ENCODE data around the gene ZSCAN10.
"Not testable (repeated sequence)": the region's sequence is repeated elsewhere in the genome, so short reads cannot be mapped to it uniquely, and the experiment has no call there.

ZSCAN10 gene

DNA sequence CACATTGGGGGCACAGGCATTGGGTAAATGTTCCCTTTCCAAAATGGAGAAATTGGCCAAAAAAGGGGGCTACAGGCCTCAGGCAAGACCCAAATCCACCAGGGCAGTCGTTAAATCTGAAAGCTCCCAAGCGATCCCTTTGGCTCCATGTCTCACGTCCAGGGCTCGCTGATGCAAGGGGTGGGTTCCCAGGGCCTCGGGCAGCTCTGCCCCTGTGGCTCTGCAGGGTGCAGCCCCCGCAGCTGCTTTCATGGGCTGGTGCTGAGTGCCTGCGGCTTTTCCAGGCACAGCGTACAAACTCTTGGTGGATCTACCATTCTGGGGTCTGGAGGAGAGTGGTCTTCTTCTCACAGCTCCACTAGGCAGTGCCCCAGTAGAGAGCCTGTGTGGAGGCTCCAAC, 15.7 kb downstream of the ZSCAN10 start:
- not testable (repeated sequence) for FAIRE-seq

- not testable (repeated sequence) for FAIRE-seq
Observed at GRCh38 chr16:3081957-3082356, 17.1 kb downstream of the ZSCAN10 start.

DNA sequence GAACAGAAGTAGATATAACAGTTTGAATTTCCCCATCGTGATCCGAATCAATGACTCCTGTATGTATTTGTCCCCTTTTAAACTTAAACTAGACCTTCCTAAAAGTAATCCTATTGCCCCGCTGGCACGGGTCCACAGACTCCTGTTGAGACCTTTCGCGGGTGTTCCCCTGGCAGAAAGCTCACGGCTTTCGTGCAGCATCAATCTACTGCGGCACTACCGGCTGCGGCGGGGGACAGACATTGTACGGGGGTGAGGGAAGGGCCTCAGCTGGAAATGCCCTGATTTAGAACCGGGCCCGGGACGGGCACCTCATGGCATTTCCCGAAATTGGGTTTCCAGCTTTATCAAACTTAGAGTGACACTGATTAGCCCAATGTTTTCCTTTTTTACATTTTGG, 19.1 kb downstream of the ZSCAN10 start:
- FAIRE-seq, result no peak

- FAIRE-seq, result no peak
Observed at GRCh38 chr16:3076577-3076976, 22.5 kb downstream of the ZSCAN10 start.

GRCh38 chr16:3075946-3076345, 23.1 kb downstream of the ZSCAN10 start:
- not testable (repeated sequence) for FAIRE-seq

DNA sequence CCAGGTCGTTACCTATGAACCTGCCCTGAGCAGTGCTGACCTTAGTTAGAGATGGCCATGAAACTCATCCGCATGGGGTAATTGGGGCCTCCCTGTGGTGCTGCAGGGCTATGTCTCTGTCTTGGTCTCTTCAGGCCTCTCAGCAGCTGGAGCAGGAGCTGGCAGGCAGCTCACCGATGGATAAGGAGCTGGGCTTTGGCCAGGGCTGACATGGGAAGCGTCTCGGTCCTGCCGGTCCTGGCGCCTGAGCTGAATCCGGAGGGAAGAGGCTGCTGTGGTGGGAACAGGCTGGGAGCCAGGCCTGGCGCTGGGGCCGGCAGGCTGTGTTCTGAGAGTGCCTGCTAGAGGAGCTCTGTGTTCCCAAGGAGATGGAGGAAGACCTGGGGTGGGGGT, 23.6 kb downstream of the ZSCAN10 start:
- FAIRE-seq, result no peak

DNA sequence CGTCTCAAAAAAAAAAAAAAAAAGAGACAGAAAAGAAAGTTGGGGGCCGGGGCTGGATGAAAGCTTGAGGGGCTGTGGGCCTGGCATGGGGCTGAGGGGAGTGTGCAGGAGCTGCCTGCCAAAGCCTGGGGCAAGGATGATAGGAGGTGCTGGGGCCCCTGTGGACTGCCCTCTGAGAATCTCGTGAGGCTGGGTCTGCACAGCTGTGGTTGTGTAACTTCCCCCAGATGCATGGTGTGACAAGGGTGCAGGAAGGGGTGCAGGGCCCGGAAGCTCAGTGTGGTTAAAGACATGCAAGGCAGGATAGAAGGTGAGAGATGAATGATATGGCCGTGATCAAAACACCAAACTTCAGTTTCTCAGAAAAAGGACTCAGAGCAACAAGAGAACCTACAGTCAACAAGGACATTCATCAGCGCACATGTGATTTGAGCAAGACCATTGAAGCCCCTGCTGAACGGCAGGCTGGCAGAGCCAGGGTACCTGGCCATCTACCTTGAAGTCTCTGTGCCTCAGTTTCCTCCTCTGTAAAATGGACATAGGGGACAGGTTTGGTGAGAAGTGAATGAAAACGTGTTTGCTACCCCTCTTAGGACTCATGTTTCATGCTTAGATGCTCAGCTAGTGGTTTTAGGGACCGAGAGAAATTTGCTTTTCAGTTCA, 24.1 kb downstream of the ZSCAN10 start:
- no peak for FAIRE-seq

DNA sequence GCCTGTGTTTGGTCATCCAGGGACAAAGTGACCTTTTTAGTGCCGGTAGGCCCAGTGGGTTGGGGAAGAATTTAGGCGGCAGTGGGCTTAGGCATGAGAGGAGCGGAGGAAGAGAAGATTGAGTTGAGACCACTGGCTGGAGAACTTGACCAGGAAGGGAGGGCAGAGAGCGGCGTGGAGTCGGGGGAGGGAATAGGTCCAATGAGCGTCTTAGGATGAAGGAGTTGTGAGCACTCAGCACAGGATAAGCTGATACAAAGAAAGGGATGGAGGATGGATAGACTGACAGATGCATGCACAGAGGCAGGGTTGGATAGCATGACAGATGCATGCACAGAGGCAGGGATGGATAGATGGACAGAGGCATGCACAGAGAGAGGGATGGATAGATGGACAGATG, 25.6 kb downstream of the ZSCAN10 start:
- FAIRE-seq, result no peak

DNA sequence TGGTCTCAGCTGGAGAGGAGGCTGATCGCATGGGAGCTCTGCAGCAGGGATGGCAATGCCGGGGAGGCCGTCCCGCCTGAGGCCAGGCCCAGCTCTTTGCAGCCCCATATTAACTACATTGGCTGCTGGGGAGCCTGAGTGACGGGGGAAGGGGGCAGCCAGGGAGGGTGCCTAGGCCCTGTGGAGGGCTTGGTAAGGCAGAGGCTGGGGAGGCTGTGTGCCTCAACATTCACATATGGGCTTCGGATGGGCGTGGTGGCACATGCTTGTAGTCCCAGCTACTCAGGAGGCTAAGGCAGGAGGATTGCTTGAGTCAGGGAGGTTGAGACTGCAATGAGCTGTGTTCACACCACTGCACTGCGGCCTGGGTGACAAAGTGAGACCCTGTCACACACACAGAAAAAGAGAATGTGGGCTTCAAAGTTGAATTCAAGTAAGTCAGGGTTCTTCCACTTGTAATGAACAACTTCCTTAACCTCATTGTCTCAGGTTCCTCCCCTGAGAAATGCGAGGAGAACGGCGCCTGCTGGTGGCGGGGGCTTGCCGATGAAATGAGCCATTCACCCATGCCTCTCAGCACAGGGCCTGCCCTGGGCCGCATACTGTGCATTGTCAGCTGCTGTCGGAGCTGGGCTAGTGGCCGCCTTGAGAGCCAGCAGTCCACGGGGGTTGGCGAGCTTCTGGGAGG, 26.4 kb downstream of the ZSCAN10 start:
- not testable (repeated sequence) for FAIRE-seq

GRCh38 chr16:3072148-3072547, 26.9 kb downstream of the ZSCAN10 start:
- FAIRE-seq, result not testable (repeated sequence)

- FAIRE-seq, result no peak
Observed at GRCh38 chr16:3071655-3072054, 27.4 kb downstream of the ZSCAN10 start.

DNA sequence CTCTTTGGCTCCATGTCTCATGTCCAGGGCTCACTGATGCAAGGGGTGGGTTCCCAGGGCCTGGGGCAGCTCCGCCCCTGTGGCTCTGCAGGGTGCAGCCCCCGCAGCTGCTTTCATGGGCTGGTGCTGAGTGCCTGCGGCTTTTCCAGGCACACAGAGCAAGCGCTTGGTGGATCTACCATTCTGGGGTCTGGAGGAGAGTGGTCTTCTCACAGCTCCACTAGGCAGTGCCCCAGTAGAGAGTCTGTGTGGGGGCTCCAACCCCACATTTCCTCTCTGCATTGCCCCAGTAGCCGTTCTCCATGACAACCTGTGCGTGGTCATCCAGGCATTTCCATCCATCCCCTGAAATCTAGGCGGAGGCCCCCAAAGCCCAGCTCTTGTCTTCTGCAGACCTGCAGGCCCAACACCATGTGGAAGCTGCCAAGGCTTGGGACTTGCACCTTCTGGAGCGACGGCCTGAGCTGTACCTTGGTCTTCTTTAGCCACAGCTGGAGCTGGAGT, 28.4 kb downstream of the ZSCAN10 start:
- FAIRE-seq, result no peak

- FAIRE-seq, result not testable (repeated sequence)
Observed at GRCh38 chr16:3069146-3069545, 29.9 kb downstream of the ZSCAN10 start.

GRCh38 chr16:3068487-3068886, 30.6 kb downstream of the ZSCAN10 start:
- FAIRE-seq, result no peak

- FAIRE-seq, result no peak
Observed at GRCh38 chr16:3066440-3066748, 32.7 kb downstream of the ZSCAN10 start.

GRCh38 chr16:3065742-3066439, 33.2 kb downstream of the ZSCAN10 start:
- FAIRE-seq, result no peak

GRCh38 chr16:3065069-3065741, 33.9 kb downstream of the ZSCAN10 start, which contains the start of gene IL32:
IL32 (plus strand) TSS chr16:3065640; CDS start chr16:3065812, 172 bp downstream.
- FAIRE-seq, result no peak

- FAIRE-seq, result no peak
Observed at GRCh38 chr16:3063625-3064386, 35.3 kb downstream of the ZSCAN10 start.

GRCh38 chr16:3062553-3062952, 36.5 kb downstream of the ZSCAN10 start:
- no peak for FAIRE-seq

DNA sequence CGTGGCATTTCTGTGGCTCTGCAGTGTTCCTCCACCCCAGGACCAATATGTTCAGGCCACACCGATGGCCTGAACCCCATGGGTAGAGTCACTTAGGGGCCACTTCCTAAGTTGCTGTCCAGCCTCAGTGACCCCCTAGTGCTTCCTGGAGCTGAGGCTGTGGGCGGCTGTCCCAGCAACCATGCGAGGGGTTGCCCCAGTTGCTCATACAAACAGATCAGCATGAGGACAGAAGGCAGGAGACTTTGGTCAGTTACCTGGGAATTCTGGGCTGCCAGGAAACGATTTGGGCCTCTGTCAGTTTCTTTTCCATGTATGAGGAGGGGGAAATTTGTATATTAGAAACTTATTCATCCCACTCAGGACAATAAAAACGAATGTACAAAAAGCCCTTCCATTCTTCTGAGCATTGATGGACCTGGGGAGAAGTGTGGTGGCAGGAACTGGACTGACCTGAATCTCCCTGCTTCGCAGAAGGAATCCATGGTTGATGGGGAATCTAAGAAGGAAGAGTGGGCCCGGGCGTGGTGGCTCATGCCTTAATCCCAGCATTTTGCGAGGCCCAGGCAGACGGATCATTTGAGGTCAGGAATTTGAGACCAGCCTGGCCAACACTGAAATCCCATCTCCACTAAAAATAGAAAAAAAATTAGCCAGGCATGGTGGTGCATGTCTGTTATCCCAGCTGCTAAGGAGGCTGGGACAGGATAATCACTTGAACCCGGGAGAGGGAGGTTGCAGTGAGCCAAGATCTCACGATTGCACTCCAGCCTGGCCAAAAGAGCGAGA, 38.6 kb downstream of the ZSCAN10 start:
- no peak for FAIRE-seq

DNA sequence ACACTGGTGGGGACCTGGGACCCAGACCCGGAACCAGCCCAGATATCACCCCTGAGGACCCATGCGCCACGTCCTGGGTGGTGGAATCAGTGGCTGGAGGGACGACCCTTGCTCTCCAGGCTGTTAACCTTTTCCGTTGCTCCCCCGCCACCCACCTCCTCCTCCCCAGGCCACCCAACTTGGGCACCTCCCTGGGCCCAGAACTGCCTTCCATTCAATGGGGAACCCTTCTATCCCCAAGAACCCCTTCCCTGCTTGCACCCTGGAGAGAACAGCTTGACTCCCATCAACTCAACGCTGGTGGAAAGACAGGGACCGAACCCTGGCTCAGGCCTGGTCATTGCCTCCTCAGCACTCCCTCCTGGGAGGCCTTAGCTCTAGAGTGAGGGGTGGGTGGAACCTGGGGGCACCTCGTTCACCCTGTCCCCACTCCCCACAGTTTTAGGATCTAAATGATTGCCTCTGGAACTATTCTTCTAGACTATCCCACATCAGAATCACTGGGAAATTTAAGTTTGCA, 39.3 kb downstream of the ZSCAN10 start:
- no peak for FAIRE-seq

Data from A204.1 (cell line).